SH-SY5Y (cell line): ENCODE measurements around the gene VWF.

Source experiments
- GATA2 ChIP-seq: IDR thresholded peaks from 2 replicates; pipeline ENCODE4 v1.6.1; 2011; ENCODE audit warnings: mild to moderate bottlenecking, low read depth, low read length
- GATA3 ChIP-seq: IDR thresholded peaks from 2 replicates; pipeline ENCODE4 v1.6.1; 2011; ENCODE audit warnings: low read depth, mild to moderate bottlenecking, low read length, moderate library complexity

- no peak for TF ChIP-seq GATA2
- no peak for TF ChIP-seq GATA3
Observed at GRCh38 chr12:6104027-6104426, 20.4 kb downstream of the VWF start.
